Pons (tissue), 1 donor: ENCODE measurements around the gene DCPS.
"Not testable (repeated sequence)": the region's sequence is repeated elsewhere in the genome, so short reads cannot be mapped to it uniquely, and the experiment has no call there.

Experiments
- DNase-seq: peaks from one replicate; pipeline ENCODE4 v3.0.0-alpha.2; 2016; ENCODE audit warnings: low spot score

The DCPS gene

DNA sequence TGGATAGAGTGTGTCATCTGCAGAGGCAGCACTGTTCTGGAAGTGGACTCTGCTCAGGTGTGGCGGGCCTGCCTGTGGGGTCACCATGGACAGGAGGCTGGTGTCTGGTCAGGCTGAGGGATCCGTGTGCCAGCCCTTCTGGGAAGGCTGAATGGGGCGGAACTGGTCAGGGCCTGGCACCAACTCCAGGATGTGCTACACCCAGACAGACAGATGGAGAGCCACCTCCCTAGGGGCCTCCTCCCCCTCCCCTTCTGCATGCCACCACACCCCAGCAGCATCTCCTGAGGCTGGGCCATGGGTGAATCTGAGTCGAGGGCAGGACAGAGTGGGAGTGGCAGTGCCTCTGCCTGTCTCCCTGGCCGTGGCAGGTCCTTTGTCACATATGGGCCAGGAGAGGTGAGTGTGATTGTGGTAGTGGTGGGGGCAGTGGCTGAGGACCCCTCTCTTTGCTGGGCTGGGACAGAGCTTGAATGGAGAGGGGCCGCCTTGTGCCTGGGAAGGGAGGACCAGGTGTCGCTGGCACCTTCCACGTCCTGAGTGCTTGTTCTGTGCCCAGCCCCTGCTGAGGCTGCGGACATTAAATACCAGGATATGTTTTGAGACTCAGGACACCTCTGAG is 80.7 kb downstream of the DCPS start:
- no peak for DNase-seq

DNA sequence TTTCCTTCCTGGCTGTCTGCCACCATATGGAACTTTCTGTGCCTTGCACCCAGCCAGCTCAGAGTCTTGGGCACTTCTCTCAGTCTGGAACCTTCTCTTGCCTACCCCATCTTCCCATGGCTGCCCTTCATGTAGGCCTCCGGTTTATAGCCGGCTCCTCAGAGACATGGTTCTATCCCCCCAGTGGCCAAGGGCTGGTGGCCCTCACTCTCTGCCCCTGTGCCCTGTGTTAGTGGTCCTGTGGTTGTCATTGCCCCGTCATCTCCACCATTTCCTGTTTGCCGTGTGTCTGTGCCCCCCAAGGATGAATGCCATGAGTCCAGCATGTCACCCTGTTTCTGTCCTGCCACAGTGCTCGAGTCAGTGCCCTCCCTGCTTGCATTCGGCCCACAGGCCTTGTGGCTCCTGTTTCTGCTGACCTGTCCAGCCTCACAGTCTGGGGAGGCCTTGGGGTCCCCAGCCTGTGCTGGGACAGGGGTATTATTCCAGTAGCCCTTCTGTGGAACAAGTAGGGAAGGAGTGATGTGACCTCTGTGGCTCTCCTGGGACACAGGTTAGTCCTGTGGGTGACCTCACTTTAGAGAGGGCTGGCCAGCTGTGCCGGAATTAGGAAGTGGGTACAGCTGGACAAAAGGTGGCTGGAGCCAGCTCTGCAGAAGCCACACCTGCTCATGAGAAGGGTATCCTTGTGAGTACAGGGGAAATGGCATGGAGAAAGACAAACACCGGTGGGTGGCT is 82.3 kb downstream of the DCPS start:
- DNase-seq: no peak

DNA sequence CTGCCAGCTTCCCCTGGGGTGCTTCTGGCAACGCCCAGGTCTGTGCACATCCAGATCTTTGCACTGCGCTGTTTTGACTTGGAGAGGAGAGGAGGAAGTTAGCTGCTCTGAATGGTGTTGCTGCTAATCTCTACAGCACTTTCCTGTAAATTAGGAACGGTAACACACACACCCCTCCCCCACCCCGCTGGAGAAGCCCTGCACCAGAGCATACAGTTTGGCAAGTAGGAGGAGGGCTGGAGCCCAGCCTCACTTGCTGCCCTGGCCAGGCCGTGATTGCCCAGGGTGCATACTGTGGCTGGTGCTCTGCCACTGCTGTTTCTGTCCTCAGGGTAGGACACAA is 82.8 kb downstream of the DCPS start:
- not testable (repeated sequence) for DNase-seq

DNA sequence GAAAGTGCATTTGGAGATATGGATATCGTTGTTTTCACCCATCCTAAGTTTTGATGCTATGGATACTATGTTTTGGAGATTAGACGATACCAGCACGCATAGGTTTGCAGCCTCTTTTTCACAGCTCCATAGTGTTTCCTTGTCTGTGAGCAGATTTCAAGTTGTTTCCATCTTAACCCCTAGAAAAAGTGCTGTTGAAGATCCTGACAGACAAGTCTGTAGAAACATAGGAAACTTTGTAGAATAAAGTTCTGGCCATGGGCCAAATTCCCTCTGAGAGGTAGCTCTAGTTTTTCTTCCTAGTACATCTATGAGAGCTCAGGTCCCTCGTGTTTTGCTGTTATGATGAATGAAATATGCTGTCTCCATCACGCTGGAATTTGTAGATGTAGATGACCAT is 84.0 kb downstream of the DCPS start:
- DNase-seq: no peak

GRCh38 chr11:126390272-126390867 is 86.5 kb downstream of the DCPS start:
- DNase-seq: no peak

- no peak for DNase-seq
Observed at GRCh38 chr11:126391286-126391954, 87.6 kb downstream of the DCPS start.

- peak; percentile 94 for DNase-seq
Observed at GRCh38 chr11:126391970-126392632, 88.2 kb downstream of the DCPS start.

- DNase-seq: no peak
Observed at GRCh38 chr11:126392633-126393013, 88.8 kb downstream of the DCPS start.

- no peak for DNase-seq
Observed at GRCh38 chr11:126393143-126393542, 89.3 kb downstream of the DCPS start.

- no peak for DNase-seq
Observed at GRCh38 chr11:126394036-126394435, 90.2 kb downstream of the DCPS start.

DNA sequence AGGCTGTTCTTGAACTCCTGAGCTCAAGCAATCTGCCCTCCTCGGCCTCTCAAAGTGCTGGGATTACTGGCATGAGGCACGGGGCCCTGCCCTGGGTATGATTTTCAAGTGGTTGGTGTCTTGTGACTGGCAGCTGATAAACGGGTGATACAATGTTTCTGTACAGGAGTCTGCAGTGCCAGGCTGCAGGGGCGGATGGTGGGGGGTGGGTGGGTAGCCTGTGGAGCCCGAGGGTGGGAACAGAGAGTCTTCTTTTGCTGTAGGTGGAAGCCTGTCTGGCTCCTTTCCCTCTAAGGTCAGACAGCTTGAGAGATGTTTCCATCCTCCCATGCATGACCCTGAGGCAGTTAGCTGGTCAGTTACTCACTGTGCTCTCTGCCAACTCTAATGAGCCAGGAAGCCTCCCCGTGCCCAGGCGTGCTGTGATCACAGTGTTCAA is 90.8 kb downstream of the DCPS start:
- peak; percentile 58 for DNase-seq
